ENCODE results near the gene MARK1. TPM values are rescaled to one million over a fixed set of nuclear protein-coding genes. Genes with fewer than 3 reads are reported as not detected.

The MARK1 gene
- total and polyA plus RNA-seq, 9 donors: 1.2 to 8.1 (median 2.8) TPM

GRCh38 chr1:220707160-220707559, 179.2 kb downstream of the MARK1 start:
- Histone ChIP-seq H3K27ac (no peak overlapping the region), H3K4me3 (no peak overlapping the region), H3K36me3 (no peaks in the 10 kb centered on the region), H3K9me3 (no peaks in the 10 kb centered on the region), H3K27me3 (no peaks in the 10 kb centered on the region), H3K4me1 (ENCODE audit: insufficient read depth) (peaks cover 3% of the 10 kb centered on the region)
- TF ChIP-seq CTCF (IDR thresholded peaks at IDR 0.05) (no peak), EP300 (IDR thresholded peaks at IDR 0.05) (no peak), POLR2A (IDR thresholded peaks at IDR 0.05) (no peak)
- no peak for DNase-seq
- WGBS, 3 donors: 78 to 90% (median 85%) methylated on average over 10 of the region's 10 CpGs
- intact Hi-C loops (cut with DNase I): no loop called here

GRCh38 chr1:220708244-220708643, 180.3 kb downstream of the MARK1 start:
- Histone ChIP-seq H3K4me1 (ENCODE audit: insufficient read depth) (peaks cover 3% of the 10 kb centered on the region), H3K4me3 (no peak overlapping the region), H3K27ac (no peak overlapping the region), H3K27me3 (no peaks in the 10 kb centered on the region), H3K9me3 (no peaks in the 10 kb centered on the region), H3K36me3 (no peaks in the 10 kb centered on the region)
- no peak for DNase-seq
- 94 to 97% (median 96%) methylated on average over 4 of the region's 4 CpGs for WGBS, 3 donors
- intact Hi-C loops (cut with DNase I): no loop called here
- TF ChIP-seq EP300 (IDR thresholded peaks at IDR 0.05) (no peak), CTCF (IDR thresholded peaks at IDR 0.05) (no peak), POLR2A (IDR thresholded peaks at IDR 0.05) (no peak)

- Histone ChIP-seq H3K4me3 (no peak overlapping the region), H3K36me3 (no peaks in the 10 kb centered on the region), H3K9me3 (no peaks in the 10 kb centered on the region), H3K27me3 (no peaks in the 10 kb centered on the region), H3K4me1 (ENCODE audit: insufficient read depth) (peaks cover 3% of the 10 kb centered on the region), H3K27ac (no peak overlapping the region)
- no peak for TF ChIP-seq POLR2A (IDR thresholded peaks at IDR 0.05)
- no peak for TF ChIP-seq CTCF (IDR thresholded peaks at IDR 0.05)
- TF ChIP-seq EP300 (IDR thresholded peaks at IDR 0.05): no peak
- intact Hi-C loops (cut with DNase I): no loop called here
- DNase-seq: no peak
- WGBS, 3 donors: 24 to 48% (median 33%) methylated on average over 9 of the region's 9 CpGs
These were observed 181.2 kb downstream of the MARK1 start for GRCh38 chr1:220708936-220709801.

GRCh38 chr1:220710333-220710732, 182.4 kb downstream of the MARK1 start:
- DNase-seq: no peak
- no peaks in the 10 kb centered on the region for H3K36me3 ChIP-seq
- H3K4me3 ChIP-seq: no peak overlapping the region
- intact Hi-C loops (cut with DNase I): no loop called here
- no peak overlapping the region for H3K27ac ChIP-seq
- H3K9me3 ChIP-seq: no peaks in the 10 kb centered on the region
- H3K4me1 ChIP-seq (ENCODE audit: insufficient read depth): peaks cover 3% of the 10 kb centered on the region
- no peaks in the 10 kb centered on the region for H3K27me3 ChIP-seq
- TF ChIP-seq CTCF (IDR thresholded peaks at IDR 0.05): no peak
- TF ChIP-seq EP300 (IDR thresholded peaks at IDR 0.05): no peak
- no peak for TF ChIP-seq POLR2A (IDR thresholded peaks at IDR 0.05)
- WGBS, 3 donors: 84 to 87% (median 86%) methylated on average over 4 of the region's 4 CpGs

All from ovary (tissue), 9 donors.